Body of pancreas (tissue), 4 donors: ENCODE measurements around the gene PTHLH. TPM values are rescaled to one million over a fixed set of nuclear protein-coding genes. Genes with fewer than 3 reads are reported as not detected.
A peak's percentile ranks its signal among the peaks of the same experiment; 100 is the strongest.

Source experiments
- ATAC-seq: fragments of 150-250 bp; one replicate; pipeline ENCODE4 v1.9.1; 2016
- DNase-seq, 4 donors: peaks; one replicate each; pipeline ENCODE4 v3.0.0-alpha.2; 2019
- H3K27ac ChIP-seq, 4 donors: fragments of 200-600 bp; sonication (generic); 1 replicate in 3 of 4; 2 replicates in 1 of 4; pipeline versions ENCODE4 v1.5.1 to v1.6.1; 2016 to 2019; ENCODE audit warnings: mild to moderate bottlenecking in 1 of 4, mixed read lengths in 1 of 4, moderate library complexity in 1 of 4
- H3K27me3 ChIP-seq, 2 donors: fragments of 200-600 bp; sonication (generic); one replicate each; pipeline ENCODE4 v1.6.0; 2016; ENCODE audit warnings: mild to moderate bottlenecking in 1 of 2
- H3K36me3 ChIP-seq, 2 donors: fragments of 200-600 bp; sonication (generic); replicated peaks in 1 of 2; 2 replicates each; pipeline ENCODE4 v1.5.1; 2016; ENCODE audit warnings: low read depth in 2 of 2; ENCODE audit not compliant: insufficient read depth in 1 of 2
- H3K4me1 ChIP-seq: fragments of 200-600 bp; sonication (generic); one replicate; pipeline ENCODE4 v1.6.0; 2016
- H3K4me3 ChIP-seq, 2 donors: fragments of 200-600 bp; sonication (generic); 1 replicate in 1 of 2; 2 replicates in 1 of 2; pipeline ENCODE4 v1.5.1; 2016 to 2019
- H3K9me3 ChIP-seq, 3 donors: fragments of 200-600 bp; sonication (generic); 1 replicate in 2 of 3; 2 replicates in 1 of 3; pipeline ENCODE4 v1.5.1; 2016
- CTCF ChIP-seq, 7 experiments: fragments of 450-650 bp in 4 of 7; fragments of 200-600 bp in 3 of 7; sonication (generic) in 3 of 7; IDR thresholded peaks; one replicate each; pipeline ENCODE4 v1.5.1; 2016 to 2019; ENCODE audit warnings: antibody characterized with exemption in 7 of 7
- POLR2A ChIP-seq, 3 donors: fragments of 450-650 bp; IDR thresholded peaks; one replicate each; pipeline ENCODE4 v1.6.1; 2016; ENCODE audit warnings: antibody characterized with exemption in 3 of 3, mild to moderate bottlenecking in 2 of 3
- WGBS, 2 donors: methylation state at CpG; one replicate each; pipeline ENCODE4 v1.1.5; 2017; 5-methylcytosine and 5-hydroxymethylcytosine counted together
- intact Hi-C: fragments of 100-400 bp; cut with DNase I; formaldehyde crosslinking; loops from one replicate; pipeline ENCODE4 v1.15.1; 2023
- total RNA-seq, 2 donors: library from RNA; depleted of rRNA; stranded (reverse); fragments of >200 nt; gene quantifications; one replicate each; pipeline ENCODE4 v1.1.0, GENCODE V29; 2016

PTHLH gene
- total RNA-seq, 2 donors from 2014 or later, result 0.78 TPM; not detected in 1

- intact Hi-C loops, result no loop called here
- no peaks in the 10 kb centered on the region for H3K36me3 ChIP-seq
- DNase-seq, result peak in 1 of 4 donors; percentile 8
- no peaks in the 10 kb centered on the region for H3K27me3 ChIP-seq
- ATAC-seq, result no peak
- WGBS, 2 donors, result 42 to 49% methylated on average over 2 of the region's 2 CpGs
- no peak for TF ChIP-seq POLR2A (IDR thresholded peaks at IDR 0.05)
- no peak for TF ChIP-seq CTCF (IDR thresholded peaks at IDR 0.05)
- no peaks in the 10 kb centered on the region for H3K9me3 ChIP-seq
- no peak overlapping the region for H3K4me3 ChIP-seq
- H3K4me1 ChIP-seq, result peaks cover 12% of the 10 kb centered on the region
- H3K27ac ChIP-seq, result no peak overlapping the region
Observed at GRCh38 chr12:27927347-27927746, 45.2 kb downstream of the PTHLH start.

- H3K9me3 ChIP-seq, result no peaks in the 10 kb centered on the region
- H3K27ac ChIP-seq, result no peak overlapping the region
- H3K4me3 ChIP-seq, result no peak overlapping the region
- H3K36me3 ChIP-seq, result no peaks in the 10 kb centered on the region
- ATAC-seq, result no peak
- DNase-seq, result no peak
- intact Hi-C loops, result no loop called here
- 44 to 51% methylated on average over 2 of the region's 2 CpGs for WGBS, 2 donors
- H3K4me1 ChIP-seq, result peaks cover 19% of the 10 kb centered on the region
- no peaks in the 10 kb centered on the region for H3K27me3 ChIP-seq
- no peak for TF ChIP-seq CTCF (IDR thresholded peaks at IDR 0.05)
Observed at GRCh38 chr12:27924350-27925135, 48.0 kb downstream of the PTHLH start.

GRCh38 chr12:27922531-27923139 is 49.9 kb downstream of the PTHLH start:
- peak; percentile 85 for ATAC-seq
- intact Hi-C loops, result no loop called here
- H3K36me3 ChIP-seq, result no peaks in the 10 kb centered on the region
- 50 to 55% methylated on average over 1 of the region's 1 CpG for WGBS, 2 donors
- no peaks in the 10 kb centered on the region for H3K27me3 ChIP-seq
- no peak for TF ChIP-seq POLR2A (IDR thresholded peaks at IDR 0.05)
- no peak for TF ChIP-seq CTCF (IDR thresholded peaks at IDR 0.05)
- no peak overlapping the region for H3K4me3 ChIP-seq
- peak overlapping the region in 3 of 4 donors; percentile 4 to 51 (median 7) for H3K27ac ChIP-seq
- H3K9me3 ChIP-seq, result no peaks in the 10 kb centered on the region
- DNase-seq, result peak; percentile 51 to 74 (median 56)
- H3K4me1 ChIP-seq, result peaks cover 19% of the 10 kb centered on the region

- Histone ChIP-seq H3K9me3 (no peaks in the 10 kb centered on the region), H3K27ac (no peak overlapping the region), H3K27me3 (no peaks in the 10 kb centered on the region), H3K4me3 (no peak overlapping the region), H3K4me1 (peaks cover 18% of the 10 kb centered on the region), H3K36me3 (no peaks in the 10 kb centered on the region)
- DNase-seq (no peak), ATAC-seq (no peak)
- intact Hi-C loops, result no loop called here
- WGBS, 2 donors, result 64 to 86% methylated on average over 7 of the region's 7 CpGs
- TF ChIP-seq POLR2A (IDR thresholded peaks at IDR 0.05) (no peak), CTCF (IDR thresholded peaks at IDR 0.05) (no peak)
Observed at GRCh38 chr12:27919671-27920235, 52.8 kb downstream of the PTHLH start.
